Measurements from ENCODE around the gene KCNT2.

- no peak for TF ChIP-seq MYC (IDR thresholded peaks at IDR 0.05; ENCODE audit: borderline replicate concordance, low read length)
- TF ChIP-seq CEBPB (IDR thresholded peaks at IDR 0.05): no peak
- no peak for TF ChIP-seq BHLHE40 (IDR thresholded peaks at IDR 0.05; ENCODE audit: low read depth, low read length)
- no peak for TF ChIP-seq RAD21 (conservative IDR thresholded peaks at IDR 0.05 in 1 of 2, IDR thresholded peaks at IDR 0.05 in 1 of 2)
- no peak for TF ChIP-seq SMC3 (IDR thresholded peaks at IDR 0.05)
- TF ChIP-seq, protein P1, sequence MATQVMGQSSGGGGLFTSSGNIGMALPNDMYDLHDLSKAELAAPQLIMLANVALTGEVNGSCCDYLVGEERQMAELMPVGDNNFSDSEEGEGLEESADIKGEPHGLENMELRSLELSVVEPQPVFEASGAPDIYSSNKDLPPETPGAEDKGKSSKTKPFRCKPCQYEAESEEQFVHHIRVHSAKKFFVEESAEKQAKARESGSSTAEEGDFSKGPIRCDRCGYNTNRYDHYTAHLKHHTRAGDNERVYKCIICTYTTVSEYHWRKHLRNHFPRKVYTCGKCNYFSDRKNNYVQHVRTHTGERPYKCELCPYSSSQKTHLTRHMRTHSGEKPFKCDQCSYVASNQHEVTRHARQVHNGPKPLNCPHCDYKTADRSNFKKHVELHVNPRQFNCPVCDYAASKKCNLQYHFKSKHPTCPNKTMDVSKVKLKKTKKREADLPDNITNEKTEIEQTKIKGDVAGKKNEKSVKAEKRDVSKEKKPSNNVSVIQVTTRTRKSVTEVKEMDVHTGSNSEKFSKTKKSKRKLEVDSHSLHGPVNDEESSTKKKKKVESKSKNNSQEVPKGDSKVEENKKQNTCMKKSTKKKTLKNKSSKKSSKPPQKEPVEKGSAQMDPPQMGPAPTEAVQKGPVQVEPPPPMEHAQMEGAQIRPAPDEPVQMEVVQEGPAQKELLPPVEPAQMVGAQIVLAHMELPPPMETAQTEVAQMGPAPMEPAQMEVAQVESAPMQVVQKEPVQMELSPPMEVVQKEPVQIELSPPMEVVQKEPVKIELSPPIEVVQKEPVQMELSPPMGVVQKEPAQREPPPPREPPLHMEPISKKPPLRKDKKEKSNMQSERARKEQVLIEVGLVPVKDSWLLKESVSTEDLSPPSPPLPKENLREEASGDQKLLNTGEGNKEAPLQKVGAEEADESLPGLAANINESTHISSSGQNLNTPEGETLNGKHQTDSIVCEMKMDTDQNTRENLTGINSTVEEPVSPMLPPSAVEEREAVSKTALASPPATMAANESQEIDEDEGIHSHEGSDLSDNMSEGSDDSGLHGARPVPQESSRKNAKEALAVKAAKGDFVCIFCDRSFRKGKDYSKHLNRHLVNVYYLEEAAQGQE (IDR thresholded peaks at IDR 0.05): no peak
Observed at GRCh38 chr1:196181594-196181878, 426.7 kb downstream of the KCNT2 start.

All from A549 (cell line).